HepG2 (cell line): ENCODE measurements around the gene COPS4. TPM values are rescaled to one million over a fixed set of nuclear protein-coding genes. Genes with fewer than 3 reads are reported as not detected.

Experiments
- ATF7-NPFF ChIP-seq: sonication (generic); formaldehyde crosslinking; IDR thresholded peaks from 2 replicates; pipeline ENCODE4 v1.8.1; 2023; ENCODE audit warnings: mild to moderate bottlenecking, low read depth, missing genetic modification reagents, moderate library complexity
- HNRNPUL1 ChIP-seq: fragments of 200-400 bp; formaldehyde crosslinking; IDR thresholded peaks from 2 replicates; pipeline ENCODE4 v1.6.1; 2017; ENCODE audit warnings: low read depth, mild to moderate bottlenecking, low read length, moderate library complexity
- HOXD1 ChIP-seq: sonication (generic); formaldehyde crosslinking; IDR thresholded peaks from 2 replicates; pipeline ENCODE4 v1.5.0; 2020; ENCODE audit warnings: missing genetic modification reagents
- MLLT10 ChIP-seq: sonication (generic); formaldehyde crosslinking; IDR thresholded peaks from 2 replicates; pipeline ENCODE4 v1.4.0; 2020; ENCODE audit warnings: missing genetic modification reagents
- PLRG1 ChIP-seq: fragments of 450-650 bp; conservative IDR thresholded peaks from 2 replicates; pipeline ENCODE4 v1.6.1; 2016
- TOPORS ChIP-seq: sonication (generic); formaldehyde crosslinking; IDR thresholded peaks from 2 replicates; pipeline ENCODE4 v1.8.0; 2023; ENCODE audit warnings: mild to moderate bottlenecking, missing genetic modification reagents
- ZFP37 ChIP-seq: sonication (generic); formaldehyde crosslinking; IDR thresholded peaks from 2 replicates; pipeline ENCODE4 v1.4.0; 2020; ENCODE audit warnings: missing genetic modification reagents, borderline replicate concordance
- ZFP62 ChIP-seq: sonication (generic); formaldehyde crosslinking; IDR thresholded peaks from 2 replicates; pipeline ENCODE4 v1.4.0; 2020; ENCODE audit warnings: missing genetic modification reagents
- ZFY ChIP-seq: sonication (generic); formaldehyde crosslinking; IDR thresholded peaks from 2 replicates; pipeline ENCODE4 v1.4.0; 2020; ENCODE audit warnings: missing genetic modification reagents
- ZNF350 ChIP-seq: sonication (generic); formaldehyde crosslinking; IDR thresholded peaks from 2 replicates; pipeline ENCODE4 v1.4.0; 2020; ENCODE audit warnings: mild to moderate bottlenecking, low read depth, missing genetic modification reagents, borderline replicate concordance
- ZNF652 ChIP-seq: IDR thresholded peaks from 2 replicates; pipeline ENCODE4 v1.6.1; 2016; ENCODE audit warnings: low read depth, borderline replicate concordance
- ZNF776 ChIP-seq: sonication (generic); formaldehyde crosslinking; IDR thresholded peaks from 2 replicates; pipeline ENCODE4 v1.4.0; 2020; ENCODE audit warnings: mild to moderate bottlenecking, missing genetic modification reagents
- ZSCAN25 ChIP-seq: sonication (generic); formaldehyde crosslinking; IDR thresholded peaks from 2 replicates; pipeline ENCODE4 v1.8.0; 2022; ENCODE audit warnings: mild to moderate bottlenecking, missing genetic modification reagents
- polyA plus RNA-seq, 8 experiments: library from polyadenylated mRNA; depleted of rRNA in 3 of 8; stranded (reverse) in 7 of 8; unstranded in 1 of 8; fragments of >200 nt; fragmentation: Illumina TruSeq in 4 of 8; extraction: Trizol in 4 of 8; gene quantifications; 2 replicates each; pipeline versions ENCODE4 v1.2.1 to v1.2.3, GENCODE V29; 2011 to 2016; ENCODE audit warnings: low read depth in 4 of 8, missing spikeins in 1 of 8, mixed read lengths in 1 of 8; ENCODE audit not compliant: insufficient read depth in 1 of 8
- total RNA-seq, 5 experiments: library from RNA; depleted of rRNA; stranded (reverse); fragments of >200 nt; fragmentation: Illumina TruSeq; extraction: Trizol; gene quantifications; 2 replicates each; pipeline ENCODE4 v1.2.3, GENCODE V29; 2016; ENCODE audit warnings: low read depth in 1 of 5
- TF ChIP-seq, protein P1 (sequence below): sonication (generic); formaldehyde crosslinking; IDR thresholded peaks from 2 replicates; pipeline ENCODE4 v1.4.0; 2020; ENCODE audit warnings: missing genetic modification reagents
- TF ChIP-seq, protein P2 (sequence below): sonication (generic); formaldehyde crosslinking; IDR thresholded peaks from 2 replicates; pipeline ENCODE4 v1.9.0; 2021; ENCODE audit warnings: missing genetic modification reagents, mild to moderate bottlenecking, borderline replicate concordance
- TF ChIP-seq, protein P3 (sequence below): sonication (generic); formaldehyde crosslinking; IDR thresholded peaks from 2 replicates; pipeline ENCODE4 v1.4.0; 2020; ENCODE audit warnings: missing genetic modification reagents
- TF ChIP-seq, protein P4 (sequence below): sonication (generic); formaldehyde crosslinking; IDR thresholded peaks from 2 replicates; pipeline ENCODE4 v1.9.0; 2021; ENCODE audit warnings: mild to moderate bottlenecking, missing genetic modification reagents

COPS4 gene
- total and polyA plus RNA-seq, 2 of the 13 experiments (the other 11 are each of a cell fraction or from before 2014, with no cell fraction given) = 28.8 to 52.5 TPM

DNA sequence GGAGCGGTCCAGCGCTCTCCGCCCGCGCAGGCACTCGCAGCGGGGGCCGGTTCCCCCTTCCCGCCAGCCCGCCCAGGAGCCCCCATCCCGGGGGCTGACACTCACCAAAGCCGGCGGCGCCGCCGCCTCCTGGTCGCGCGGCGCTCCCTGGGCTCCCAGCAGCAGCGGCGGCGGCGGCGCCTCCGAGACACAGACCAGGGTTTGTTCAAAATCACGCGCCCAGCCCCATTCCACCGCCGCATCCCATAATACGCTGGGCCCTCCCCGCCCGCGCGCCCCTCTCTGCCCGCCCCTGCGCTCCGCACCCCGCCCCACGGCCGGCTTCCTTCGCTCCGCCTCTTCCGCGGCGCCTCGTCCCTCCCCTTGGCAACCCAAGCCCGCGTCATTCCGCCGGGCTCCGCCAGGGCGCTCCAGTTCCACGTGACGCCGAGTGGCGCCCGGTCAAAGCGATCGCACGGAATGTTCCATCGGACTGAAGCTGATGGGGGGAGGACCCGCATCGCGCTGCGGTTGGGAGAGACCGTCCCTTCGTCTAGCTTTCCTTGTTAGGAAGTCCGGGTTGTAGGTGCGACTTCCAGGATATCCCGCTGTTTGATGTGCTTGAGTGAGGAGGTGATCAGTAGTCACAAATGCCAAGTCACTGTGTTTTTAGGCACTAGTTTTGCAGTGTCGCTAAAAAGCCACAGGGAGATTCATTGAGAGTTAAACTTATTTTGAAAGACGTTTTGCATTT lies 22.1 kb upstream of the COPS4 start (continued):
- TF ChIP-seq ZNF776 = no peak
- TF ChIP-seq PLRG1 = no peak
- TF ChIP-seq ATF7-NPFF (CRISPR knock-in tag) = peak; percentile 78; the same call in 1 of the 2 replicates
- no peak for TF ChIP-seq HOXD1 (CRISPR knock-in tag)
- TF ChIP-seq, protein P1, sequence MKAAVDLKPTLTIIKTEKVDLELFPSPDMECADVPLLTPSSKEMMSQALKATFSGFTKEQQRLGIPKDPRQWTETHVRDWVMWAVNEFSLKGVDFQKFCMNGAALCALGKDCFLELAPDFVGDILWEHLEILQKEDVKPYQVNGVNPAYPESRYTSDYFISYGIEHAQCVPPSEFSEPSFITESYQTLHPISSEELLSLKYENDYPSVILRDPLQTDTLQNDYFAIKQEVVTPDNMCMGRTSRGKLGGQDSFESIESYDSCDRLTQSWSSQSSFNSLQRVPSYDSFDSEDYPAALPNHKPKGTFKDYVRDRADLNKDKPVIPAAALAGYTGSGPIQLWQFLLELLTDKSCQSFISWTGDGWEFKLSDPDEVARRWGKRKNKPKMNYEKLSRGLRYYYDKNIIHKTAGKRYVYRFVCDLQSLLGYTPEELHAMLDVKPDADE (CRISPR knock-in tag) = no peak
- 0 out of 2 replicates have a peak, but pooled peaks have one; percentile 21 for TF ChIP-seq ZFP37
- TF ChIP-seq, protein P2, sequence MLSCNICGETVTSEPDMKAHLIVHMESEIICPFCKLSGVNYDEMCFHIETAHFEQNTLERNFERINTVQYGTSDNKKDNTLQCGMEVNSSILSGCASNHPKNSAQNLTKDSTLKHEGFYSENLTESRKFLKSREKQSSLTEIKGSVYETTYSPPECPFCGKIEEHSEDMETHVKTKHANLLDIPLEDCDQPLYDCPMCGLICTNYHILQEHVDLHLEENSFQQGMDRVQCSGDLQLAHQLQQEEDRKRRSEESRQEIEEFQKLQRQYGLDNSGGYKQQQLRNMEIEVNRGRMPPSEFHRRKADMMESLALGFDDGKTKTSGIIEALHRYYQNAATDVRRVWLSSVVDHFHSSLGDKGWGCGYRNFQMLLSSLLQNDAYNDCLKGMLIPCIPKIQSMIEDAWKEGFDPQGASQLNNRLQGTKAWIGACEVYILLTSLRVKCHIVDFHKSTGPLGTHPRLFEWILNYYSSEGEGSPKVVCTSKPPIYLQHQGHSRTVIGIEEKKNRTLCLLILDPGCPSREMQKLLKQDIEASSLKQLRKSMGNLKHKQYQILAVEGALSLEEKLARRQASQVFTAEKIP = no peak
- 0 out of 2 replicates have a peak, but pooled peaks have one; percentile 51 for TF ChIP-seq ZFP62 (CRISPR knock-in tag)
- TF ChIP-seq ZFY = peak; percentile 34; the same call in 1 of the 2 replicates
- no peak for TF ChIP-seq MLLT10 (CRISPR knock-in tag)
- TF ChIP-seq, protein P3, sequence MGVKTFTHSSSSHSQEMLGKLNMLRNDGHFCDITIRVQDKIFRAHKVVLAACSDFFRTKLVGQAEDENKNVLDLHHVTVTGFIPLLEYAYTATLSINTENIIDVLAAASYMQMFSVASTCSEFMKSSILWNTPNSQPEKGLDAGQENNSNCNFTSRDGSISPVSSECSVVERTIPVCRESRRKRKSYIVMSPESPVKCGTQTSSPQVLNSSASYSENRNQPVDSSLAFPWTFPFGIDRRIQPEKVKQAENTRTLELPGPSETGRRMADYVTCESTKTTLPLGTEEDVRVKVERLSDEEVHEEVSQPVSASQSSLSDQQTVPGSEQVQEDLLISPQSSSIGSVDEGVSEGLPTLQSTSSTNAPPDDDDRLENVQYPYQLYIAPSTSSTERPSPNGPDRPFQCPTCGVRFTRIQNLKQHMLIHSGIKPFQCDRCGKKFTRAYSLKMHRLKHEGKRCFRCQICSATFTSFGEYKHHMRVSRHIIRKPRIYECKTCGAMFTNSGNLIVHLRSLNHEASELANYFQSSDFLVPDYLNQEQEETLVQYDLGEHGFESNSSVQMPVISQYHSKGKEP (CRISPR knock-in tag) = no peak
- peak; percentile 67; the same call in 1 of the 2 replicates for TF ChIP-seq ZNF350 (CRISPR knock-in tag)
- peak; percentile 29 for TF ChIP-seq ZSCAN25
- TF ChIP-seq ZNF652 (CRISPR knock-in tag) = peak; percentile 65
- TF ChIP-seq, protein P4, sequence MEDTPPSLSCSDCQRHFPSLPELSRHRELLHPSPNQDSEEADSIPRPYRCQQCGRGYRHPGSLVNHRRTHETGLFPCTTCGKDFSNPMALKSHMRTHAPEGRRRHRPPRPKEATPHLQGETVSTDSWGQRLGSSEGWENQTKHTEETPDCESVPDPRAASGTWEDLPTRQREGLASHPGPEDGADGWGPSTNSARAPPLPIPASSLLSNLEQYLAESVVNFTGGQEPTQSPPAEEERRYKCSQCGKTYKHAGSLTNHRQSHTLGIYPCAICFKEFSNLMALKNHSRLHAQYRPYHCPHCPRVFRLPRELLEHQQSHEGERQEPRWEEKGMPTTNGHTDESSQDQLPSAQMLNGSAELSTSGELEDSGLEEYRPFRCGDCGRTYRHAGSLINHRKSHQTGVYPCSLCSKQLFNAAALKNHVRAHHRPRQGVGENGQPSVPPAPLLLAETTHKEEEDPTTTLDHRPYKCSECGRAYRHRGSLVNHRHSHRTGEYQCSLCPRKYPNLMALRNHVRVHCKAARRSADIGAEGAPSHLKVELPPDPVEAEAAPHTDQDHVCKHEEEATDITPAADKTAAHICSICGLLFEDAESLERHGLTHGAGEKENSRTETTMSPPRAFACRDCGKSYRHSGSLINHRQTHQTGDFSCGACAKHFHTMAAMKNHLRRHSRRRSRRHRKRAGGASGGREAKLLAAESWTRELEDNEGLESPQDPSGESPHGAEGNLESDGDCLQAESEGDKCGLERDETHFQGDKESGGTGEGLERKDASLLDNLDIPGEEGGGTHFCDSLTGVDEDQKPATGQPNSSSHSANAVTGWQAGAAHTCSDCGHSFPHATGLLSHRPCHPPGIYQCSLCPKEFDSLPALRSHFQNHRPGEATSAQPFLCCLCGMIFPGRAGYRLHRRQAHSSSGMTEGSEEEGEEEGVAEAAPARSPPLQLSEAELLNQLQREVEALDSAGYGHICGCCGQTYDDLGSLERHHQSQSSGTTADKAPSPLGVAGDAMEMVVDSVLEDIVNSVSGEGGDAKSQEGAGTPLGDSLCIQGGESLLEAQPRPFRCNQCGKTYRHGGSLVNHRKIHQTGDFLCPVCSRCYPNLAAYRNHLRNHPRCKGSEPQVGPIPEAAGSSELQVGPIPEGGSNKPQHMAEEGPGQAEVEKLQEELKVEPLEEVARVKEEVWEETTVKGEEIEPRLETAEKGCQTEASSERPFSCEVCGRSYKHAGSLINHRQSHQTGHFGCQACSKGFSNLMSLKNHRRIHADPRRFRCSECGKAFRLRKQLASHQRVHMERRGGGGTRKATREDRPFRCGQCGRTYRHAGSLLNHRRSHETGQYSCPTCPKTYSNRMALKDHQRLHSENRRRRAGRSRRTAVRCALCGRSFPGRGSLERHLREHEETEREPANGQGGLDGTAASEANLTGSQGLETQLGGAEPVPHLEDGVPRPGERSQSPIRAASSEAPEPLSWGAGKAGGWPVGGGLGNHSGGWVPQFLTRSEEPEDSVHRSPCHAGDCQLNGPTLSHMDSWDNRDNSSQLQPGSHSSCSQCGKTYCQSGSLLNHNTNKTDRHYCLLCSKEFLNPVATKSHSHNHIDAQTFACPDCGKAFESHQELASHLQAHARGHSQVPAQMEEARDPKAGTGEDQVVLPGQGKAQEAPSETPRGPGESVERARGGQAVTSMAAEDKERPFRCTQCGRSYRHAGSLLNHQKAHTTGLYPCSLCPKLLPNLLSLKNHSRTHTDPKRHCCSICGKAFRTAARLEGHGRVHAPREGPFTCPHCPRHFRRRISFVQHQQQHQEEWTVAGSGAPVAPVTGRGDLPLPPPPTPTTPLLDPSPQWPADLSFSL (CRISPR knock-in tag) = no peak
- peak; percentile 79; the same call in 1 of the 2 replicates for TF ChIP-seq TOPORS (CRISPR knock-in tag)
- no peak for TF ChIP-seq HNRNPUL1
